A673 (cell line): ENCODE data around the gene CRISPLD2. TPM values are rescaled to one million over a fixed set of nuclear protein-coding genes. Genes with fewer than 3 reads are reported as not detected.

Experiments
- BruUV-seq: library from RNA; stranded (reverse); fragments of 400-500 nt; replicated peaks from 2 replicates; lab custom pipeline; 2021; lab: Mats Ljungman, UMichigan
- CTCF ChIA-PET: fragments of 300-600 bp; sonication (Branson Sonifier 250); formaldehyde crosslinking; loops from one replicate; lab custom pipeline; 2022; ENCODE audit warnings: antibody characterized with exemption; lab: Charles Lee
- POLR2A ChIA-PET: fragments of 300-600 bp; sonication (Branson Sonifier 250); formaldehyde crosslinking; loops from one replicate; lab custom pipeline; 2022; ENCODE audit warnings: antibody characterized with exemption; ENCODE audit not compliant: low non-redundant PET; lab: Charles Lee
- DNase-seq: peaks from one replicate; pipeline ENCODE4 v3.0.0-alpha.2; 2015; ENCODE audit warnings: low spot score
- H3K27ac ChIP-seq: fragments of 200-600 bp; sonication (generic); 2 replicates; pipeline ENCODE4 v1.5.1; 2016; ENCODE audit warnings: mixed run types, low read depth, mild to moderate bottlenecking, mixed read lengths, antibody characterized with exemption, low read length; ENCODE audit not compliant: poor library complexity, severe bottlenecking
- H3K27me3 ChIP-seq: fragments of 200-600 bp; sonication (generic); replicated peaks from 2 replicates; pipeline ENCODE4 v1.6.1; 2017; ENCODE audit warnings: mixed run types, low read depth, mild to moderate bottlenecking, mixed read lengths, antibody characterized with exemption, low read length; ENCODE audit not compliant: insufficient read depth, poor library complexity
- H3K36me3 ChIP-seq: fragments of 200-600 bp; sonication (generic); 2 replicates; pipeline ENCODE4 v1.6.1; 2016; ENCODE audit warnings: mixed run types, mild to moderate bottlenecking, mixed read lengths, antibody characterized with exemption, low read length; ENCODE audit not compliant: insufficient read depth, poor library complexity, severe bottlenecking
- H3K4me1 ChIP-seq: fragments of 200-600 bp; sonication (generic); 2 replicates; pipeline ENCODE4 v1.6.1; 2017; ENCODE audit warnings: mixed run types, mild to moderate bottlenecking, mixed read lengths, antibody characterized with exemption, low read length; ENCODE audit not compliant: insufficient read depth, poor library complexity, severe bottlenecking
- H3K4me3 ChIP-seq: fragments of 200-600 bp; sonication (generic); 2 replicates; pipeline ENCODE4 v1.5.1; 2016; ENCODE audit warnings: low read depth, mixed run types, mild to moderate bottlenecking, mixed read lengths, low read length; ENCODE audit not compliant: poor library complexity, severe bottlenecking
- H3K9me3 ChIP-seq: fragments of 200-600 bp; sonication (generic); 2 replicates; pipeline ENCODE4 v1.6.1; 2016; ENCODE audit warnings: mixed run types, low read depth, mild to moderate bottlenecking, mixed read lengths, antibody characterized with exemption, low read length; ENCODE audit not compliant: poor library complexity, severe bottlenecking
- CTCF ChIP-seq: fragments of 300-800, 200-600 bp; sonication (generic); conservative IDR thresholded peaks from 2 replicates; pipeline ENCODE4 v1.5.1; 2017; ENCODE audit warnings: low read depth, mild to moderate bottlenecking, antibody characterized with exemption, low read length, moderate library complexity, mixed read lengths
- EZH2 ChIP-seq: fragments of 200-600 bp; sonication (generic); IDR thresholded peaks from 2 replicates; pipeline ENCODE4 v1.6.1; 2017; ENCODE audit warnings: borderline replicate concordance, low read depth, mild to moderate bottlenecking, mixed read lengths, antibody characterized with exemption, low read length; ENCODE audit not compliant: poor library complexity, severe bottlenecking
- intact Hi-C: fragments of 100-400 bp; cut with micrococcal nuclease; formaldehyde crosslinking; loops from one replicate; pipeline ENCODE4 v1.10.0; 2022; ENCODE audit not compliant: unreplicated experiment
- total RNA-seq: library from RNA; stranded (reverse); gene quantifications from 2 replicates; pipeline ENCODE4 v1.2.3, GENCODE V29; 2021

CRISPLD2 gene
- total RNA-seq, 1 experiment from 2014 or later: 0.32 TPM

DNA sequence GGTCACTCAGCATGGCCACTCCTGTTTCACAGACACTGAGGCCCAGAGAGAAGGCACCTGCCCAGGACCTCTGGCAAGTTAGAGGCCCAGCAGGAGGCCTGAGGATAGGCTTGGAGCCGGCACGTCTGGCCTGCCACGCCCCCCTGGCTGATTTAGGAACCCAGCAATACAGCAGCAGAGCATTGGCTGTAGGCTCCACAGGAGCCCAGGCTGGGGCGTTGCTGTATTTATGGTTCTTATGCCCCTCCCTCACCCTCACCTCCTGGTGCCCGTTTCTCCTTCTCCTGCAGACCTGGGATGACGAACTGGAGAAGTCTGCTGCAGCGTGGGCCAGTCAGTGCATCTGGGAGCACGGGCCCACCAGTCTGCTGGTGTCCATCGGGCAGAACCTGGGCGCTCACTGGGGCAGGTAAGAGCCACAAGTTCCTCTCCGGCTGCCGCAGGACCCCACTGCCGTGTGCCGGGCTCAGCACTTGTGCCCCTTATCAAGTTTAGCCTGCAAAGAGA lies 25.8 kb downstream of the CRISPLD2 start:
- H3K4me1 ChIP-seq: no peaks in the 10 kb centered on the region
- H3K27me3 ChIP-seq: no peaks in the 10 kb centered on the region
- no peaks in the 10 kb centered on the region for H3K36me3 ChIP-seq
- no TSS peak for BruUV-seq
- no peaks in the 10 kb centered on the region for H3K9me3 ChIP-seq
- no peak overlapping the region for H3K27ac ChIP-seq
- intact Hi-C loops: no loop called here
- POLR2A ChIA-PET: no interaction called here
- TF ChIP-seq CTCF (no peak), EZH2 (no peak)
- H3K4me3 ChIP-seq: no peak overlapping the region
- DNase-seq: peak; percentile 13
- CTCF ChIA-PET: no interaction called here

DNA sequence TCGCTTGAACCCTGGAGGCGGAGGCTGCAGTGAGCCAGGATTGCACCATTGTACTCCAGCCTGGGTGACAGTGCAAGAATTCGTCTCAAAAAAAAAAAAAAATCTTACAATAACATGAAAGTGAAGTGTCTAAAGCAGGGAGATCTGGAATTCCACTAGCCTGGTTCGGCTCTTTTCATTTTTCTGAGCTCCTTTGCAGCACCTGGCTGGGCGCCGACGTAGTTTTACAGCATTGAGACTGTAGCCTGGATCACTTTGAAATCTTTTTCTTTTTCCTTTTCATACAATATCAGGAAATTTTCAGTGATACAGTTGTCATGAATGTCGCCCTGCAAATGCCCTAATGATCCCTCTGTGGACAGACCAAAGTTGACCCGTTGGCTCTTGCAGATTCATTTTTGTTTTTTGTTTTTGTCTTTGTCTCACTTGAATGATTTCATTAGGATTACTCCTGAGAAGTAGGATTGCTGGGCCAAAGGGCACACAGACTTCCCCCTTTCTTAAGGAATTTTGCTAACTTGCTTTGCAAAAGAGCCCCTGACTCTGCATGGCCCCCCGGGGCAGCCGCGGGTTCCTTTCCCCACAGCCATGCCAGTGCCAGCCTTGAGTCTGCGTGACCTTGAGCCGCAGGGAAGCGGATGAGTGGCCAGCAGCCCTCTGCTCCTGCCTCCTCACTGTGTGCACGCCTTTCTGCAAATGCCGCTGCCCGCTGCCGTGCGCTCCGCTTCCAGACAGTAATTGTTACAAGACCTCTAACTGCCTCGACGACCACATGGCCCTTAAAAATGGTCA lies 28.0 kb downstream of the CRISPLD2 start:
- no peak overlapping the region for H3K4me3 ChIP-seq
- intact Hi-C loops: no loop called here
- no peak for DNase-seq
- no peaks in the 10 kb centered on the region for H3K27me3 ChIP-seq
- BruUV-seq: no TSS peak
- H3K9me3 ChIP-seq: no peaks in the 10 kb centered on the region
- H3K36me3 ChIP-seq: no peaks in the 10 kb centered on the region
- TF ChIP-seq EZH2: no peak
- TF ChIP-seq CTCF: no peak
- ChIA-PET CTCF (no interaction called here), POLR2A (no interaction called here)
- no peaks in the 10 kb centered on the region for H3K4me1 ChIP-seq
- H3K27ac ChIP-seq: no peak overlapping the region

- Histone ChIP-seq H3K4me3 (no peak overlapping the region), H3K9me3 (no peaks in the 10 kb centered on the region), H3K4me1 (no peaks in the 10 kb centered on the region), H3K27ac (no peak overlapping the region), H3K36me3 (no peaks in the 10 kb centered on the region), H3K27me3 (no peaks in the 10 kb centered on the region)
- BruUV-seq: no TSS peak
- intact Hi-C loops: no loop called here
- ChIA-PET CTCF (no interaction called here), POLR2A (no interaction called here)
- no peak for TF ChIP-seq CTCF
- no peak for TF ChIP-seq EZH2
- no peak for DNase-seq
Measured at GRCh38 chr16:84848986-84849634, 29.3 kb downstream of the CRISPLD2 start.
